Choroid plexus epithelial cell (primary cell): Measurements from ENCODE around the gene KCNMB4.
A peak's percentile ranks its signal among the peaks of the same experiment; 100 is the strongest.

Experiments
- DNase-seq: peaks from one replicate; pipeline ENCODE4 v3.0.0-alpha.2; 2010; ENCODE audit warnings: low read depth
- H3K4me3 ChIP-seq: 2 replicates; pipeline ENCODE4 v1.5.1; 2011; ENCODE audit warnings: low read depth, mild to moderate bottlenecking, control low read depth, low read length, moderate library complexity
- TF ChIP-seq, protein P1 (sequence below): conservative IDR thresholded peaks from 2 replicates; pipeline ENCODE4 v1.5.1; 2011; ENCODE audit warnings: low read depth, mild to moderate bottlenecking, control low read depth, inconsistent platforms, low read length, moderate library complexity

KCNMB4 gene, protein sequence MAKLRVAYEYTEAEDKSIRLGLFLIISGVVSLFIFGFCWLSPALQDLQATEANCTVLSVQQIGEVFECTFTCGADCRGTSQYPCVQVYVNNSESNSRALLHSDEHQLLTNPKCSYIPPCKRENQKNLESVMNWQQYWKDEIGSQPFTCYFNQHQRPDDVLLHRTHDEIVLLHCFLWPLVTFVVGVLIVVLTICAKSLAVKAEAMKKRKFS

DNA sequence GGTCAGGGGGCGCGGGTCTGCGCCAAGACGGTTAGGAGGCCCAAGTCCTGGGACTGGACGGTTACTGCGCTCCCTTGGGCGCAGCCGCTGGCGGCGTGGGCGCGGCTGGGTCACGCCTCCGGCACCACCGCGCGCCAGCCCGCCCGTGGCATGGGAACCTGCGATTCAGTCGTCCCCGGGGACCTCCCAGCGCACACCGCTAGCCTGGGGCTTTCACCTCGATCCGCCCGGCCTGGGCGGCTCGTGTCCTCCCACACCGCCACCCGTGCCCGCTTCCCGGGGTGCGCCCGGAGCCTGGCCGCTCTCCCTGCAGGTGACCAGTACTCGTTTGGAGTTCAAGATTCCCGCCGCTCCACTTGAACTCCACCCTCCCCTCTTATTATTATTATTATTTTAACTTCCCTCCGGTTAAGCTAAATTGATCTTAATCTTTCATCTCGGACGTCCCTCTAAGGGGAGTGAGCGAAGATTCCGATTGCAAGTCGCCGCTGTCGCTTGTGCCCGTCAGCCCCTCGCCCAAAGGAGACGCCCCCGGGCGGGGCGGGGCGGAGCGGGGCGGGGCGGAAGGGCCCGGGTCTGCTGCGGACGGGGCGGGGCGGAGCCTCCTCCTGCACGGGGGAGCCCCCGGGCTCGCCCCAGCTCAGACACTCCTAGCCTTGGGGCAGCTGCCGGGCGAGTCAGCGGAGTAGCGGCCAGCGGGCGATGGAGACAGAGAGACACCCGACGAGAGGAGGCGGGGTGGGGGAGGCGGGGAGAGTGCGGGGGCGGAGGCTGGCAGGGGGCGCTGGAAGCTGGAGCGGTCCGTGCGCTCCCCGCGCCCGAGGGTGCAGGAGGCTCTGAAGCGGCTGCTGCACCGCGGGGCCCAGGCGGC is at the start of gene KCNMB4:
Gene KCNMB4 (plus strand): TSS at position 643 of the 871 bp plus-strand sequence. CDS start 445 bp downstream, outside the sequence.
- H3K4me3 ChIP-seq: peak within 1 kb of the TSS; percentile 67
- TF ChIP-seq, protein P1, sequence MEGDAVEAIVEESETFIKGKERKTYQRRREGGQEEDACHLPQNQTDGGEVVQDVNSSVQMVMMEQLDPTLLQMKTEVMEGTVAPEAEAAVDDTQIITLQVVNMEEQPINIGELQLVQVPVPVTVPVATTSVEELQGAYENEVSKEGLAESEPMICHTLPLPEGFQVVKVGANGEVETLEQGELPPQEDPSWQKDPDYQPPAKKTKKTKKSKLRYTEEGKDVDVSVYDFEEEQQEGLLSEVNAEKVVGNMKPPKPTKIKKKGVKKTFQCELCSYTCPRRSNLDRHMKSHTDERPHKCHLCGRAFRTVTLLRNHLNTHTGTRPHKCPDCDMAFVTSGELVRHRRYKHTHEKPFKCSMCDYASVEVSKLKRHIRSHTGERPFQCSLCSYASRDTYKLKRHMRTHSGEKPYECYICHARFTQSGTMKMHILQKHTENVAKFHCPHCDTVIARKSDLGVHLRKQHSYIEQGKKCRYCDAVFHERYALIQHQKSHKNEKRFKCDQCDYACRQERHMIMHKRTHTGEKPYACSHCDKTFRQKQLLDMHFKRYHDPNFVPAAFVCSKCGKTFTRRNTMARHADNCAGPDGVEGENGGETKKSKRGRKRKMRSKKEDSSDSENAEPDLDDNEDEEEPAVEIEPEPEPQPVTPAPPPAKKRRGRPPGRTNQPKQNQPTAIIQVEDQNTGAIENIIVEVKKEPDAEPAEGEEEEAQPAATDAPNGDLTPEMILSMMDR: no peak
- DNase-seq: peak; percentile 30

DNA sequence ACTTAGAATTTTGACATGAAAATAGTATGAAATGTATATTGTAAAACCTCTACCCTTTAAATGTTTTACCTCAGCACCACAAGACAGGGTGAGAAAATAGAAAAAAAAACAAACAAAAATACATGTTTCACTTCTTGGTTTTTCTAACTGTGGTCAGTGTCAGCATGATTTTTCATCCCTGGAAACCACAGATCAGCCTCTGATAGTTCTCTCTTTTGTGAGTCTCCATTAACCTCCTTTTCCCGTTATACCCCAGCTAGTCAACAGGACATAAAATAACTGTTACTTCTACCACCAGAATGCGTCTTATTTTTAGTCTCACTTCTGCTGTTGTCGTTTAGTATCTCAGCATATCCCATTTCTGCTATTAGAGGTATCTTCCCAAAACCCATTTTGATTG is 48.3 kb upstream of the KCNMB4 start:
- peak; percentile 24 for DNase-seq
- H3K4me3 ChIP-seq: no peak overlapping the region
- TF ChIP-seq, protein P1: no peak

DNA sequence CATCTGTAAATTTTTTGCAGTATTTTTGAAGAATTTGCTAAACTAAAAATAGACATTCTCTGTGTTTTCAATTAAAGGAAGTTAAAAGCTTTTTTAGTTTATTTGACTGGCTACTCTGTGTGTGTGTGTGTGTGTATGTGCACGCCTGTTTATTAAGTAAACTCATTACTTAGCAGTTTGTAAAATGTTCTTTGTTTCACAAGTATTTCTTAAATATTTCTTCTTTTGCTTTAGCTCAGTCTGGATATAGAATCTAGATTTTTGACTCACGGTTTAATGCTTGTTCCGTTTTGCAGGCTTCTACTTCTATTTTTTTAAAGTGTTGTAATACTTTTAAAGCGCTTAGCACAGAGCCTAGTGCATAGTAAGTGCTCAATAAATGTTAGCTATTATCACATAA is 46.5 kb upstream of the KCNMB4 start:
- H3K4me3 ChIP-seq: no peak overlapping the region
- TF ChIP-seq, protein P1: no peak
- no peak for DNase-seq

DNA sequence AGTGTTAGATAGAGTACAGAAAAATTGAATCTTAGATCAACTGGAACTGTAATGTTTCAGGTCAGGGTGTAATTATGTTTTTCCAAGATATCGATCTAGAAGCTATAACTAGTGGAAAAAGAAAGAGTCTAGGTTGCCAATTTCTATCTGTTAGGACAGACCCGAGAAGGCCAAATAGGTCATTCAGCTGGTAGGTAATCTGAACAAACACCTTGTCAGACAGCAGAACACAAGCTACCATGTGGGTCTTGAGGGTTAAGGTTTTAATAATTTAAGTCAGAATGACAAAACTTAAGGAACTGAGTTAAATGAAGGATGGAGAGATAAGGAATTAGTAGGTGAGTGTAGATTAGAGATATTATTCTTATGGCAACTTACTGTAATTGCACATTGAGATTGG is 44.9 kb upstream of the KCNMB4 start:
- no peak overlapping the region for H3K4me3 ChIP-seq
- no peak for DNase-seq
- TF ChIP-seq, protein P1: no peak

DNA sequence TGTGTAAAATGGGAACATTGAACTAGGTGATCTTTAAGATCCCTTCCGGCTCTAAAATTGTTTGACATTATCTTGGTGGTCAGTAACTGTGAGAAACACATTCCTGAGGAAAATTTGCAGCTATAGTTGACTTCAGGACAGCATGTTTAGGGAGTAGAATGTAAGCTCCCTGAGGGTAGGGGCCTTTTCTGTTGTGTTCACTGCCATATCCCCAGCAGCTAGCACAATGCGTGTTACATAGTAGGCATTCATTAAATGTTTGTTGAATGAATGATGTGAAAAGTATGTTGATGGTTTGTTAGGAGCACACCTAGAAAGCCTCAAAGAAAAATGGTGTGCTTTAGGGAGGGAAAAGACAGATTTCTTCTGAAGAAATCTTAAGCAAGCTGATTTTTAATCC is 38.5 kb upstream of the KCNMB4 start:
- no peak for DNase-seq
- no peak overlapping the region for H3K4me3 ChIP-seq
- TF ChIP-seq, protein P1: no peak

DNA sequence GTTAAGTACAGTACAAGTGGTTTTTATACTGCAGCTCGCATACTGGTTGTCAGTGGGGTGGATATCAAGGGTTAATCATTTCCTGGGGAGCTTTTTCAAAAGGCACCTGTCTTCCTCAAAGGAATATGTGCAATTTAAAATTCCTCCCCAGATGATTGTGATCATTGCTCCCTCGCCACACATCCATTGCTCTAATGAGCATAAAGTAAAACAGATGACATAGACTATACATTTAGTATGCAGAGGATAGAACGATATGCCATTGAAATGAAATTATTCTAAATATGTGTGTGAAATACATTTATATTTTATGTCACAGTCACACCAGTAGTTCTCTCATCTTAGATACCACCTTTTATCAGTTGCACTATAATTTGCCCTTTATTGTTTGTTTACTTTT is 36.4 kb upstream of the KCNMB4 start:
- TF ChIP-seq, protein P1: no peak
- DNase-seq: no peak
- H3K4me3 ChIP-seq: no peak overlapping the region

DNA sequence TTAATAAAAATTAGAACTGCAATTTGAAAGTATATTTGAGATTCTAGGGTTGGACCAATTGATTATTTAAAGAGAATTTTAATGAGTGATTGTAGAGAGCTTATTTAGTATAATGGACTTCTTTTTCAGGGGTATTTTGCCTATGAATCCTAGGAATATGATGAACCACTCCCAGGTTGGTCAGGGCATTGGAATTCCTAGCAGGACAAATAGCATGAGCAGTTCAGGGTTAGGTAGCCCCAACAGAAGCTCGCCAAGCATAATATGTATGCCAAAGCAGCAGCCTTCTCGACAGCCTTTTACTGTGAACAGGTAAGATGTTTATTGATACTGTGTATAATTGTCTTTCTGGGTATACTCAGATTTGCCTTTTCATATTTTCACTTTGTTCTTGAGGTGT is 35.9 kb upstream of the KCNMB4 start:
- TF ChIP-seq, protein P1: no peak
- no peak for DNase-seq
- H3K4me3 ChIP-seq: no peak overlapping the region
